ENCODE data around the gene ALG3.

Gene ALG3

DNA sequence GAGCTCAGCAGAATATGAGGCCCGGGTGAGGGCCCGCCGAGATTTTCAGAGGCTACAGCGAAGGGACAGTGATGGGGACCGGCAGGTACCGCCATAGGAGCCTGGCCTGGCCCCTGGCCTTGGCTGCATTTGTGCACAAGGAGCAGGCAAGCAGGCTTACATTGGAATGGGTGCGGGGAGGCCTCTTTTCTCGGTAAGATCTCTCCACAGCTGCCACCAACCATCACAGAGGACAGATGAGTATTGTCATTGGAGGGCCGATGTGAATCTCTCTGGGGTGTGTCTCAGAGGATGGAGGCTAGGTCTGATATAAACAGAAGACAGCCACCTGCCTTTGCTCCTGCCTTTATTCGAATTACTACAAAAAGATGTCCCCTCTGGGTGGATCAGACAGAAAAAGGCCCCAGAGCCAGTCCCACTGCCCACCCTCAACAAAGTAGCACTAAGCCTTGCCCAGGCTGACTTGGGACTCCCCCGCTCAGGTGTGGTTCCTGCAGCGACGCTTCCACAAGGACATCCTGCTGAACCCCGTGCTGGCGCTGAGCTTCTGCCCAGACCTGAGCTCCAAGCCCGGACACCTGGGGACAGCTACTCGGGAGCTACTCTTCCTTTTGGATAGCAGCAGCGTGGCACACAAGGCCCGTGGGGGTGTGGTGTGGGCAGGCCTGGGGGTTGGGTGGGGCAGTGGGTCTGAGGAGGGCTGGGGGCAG, 13.9 kb downstream of the ALG3 start:
- DNase-seq: no peak

DNA sequence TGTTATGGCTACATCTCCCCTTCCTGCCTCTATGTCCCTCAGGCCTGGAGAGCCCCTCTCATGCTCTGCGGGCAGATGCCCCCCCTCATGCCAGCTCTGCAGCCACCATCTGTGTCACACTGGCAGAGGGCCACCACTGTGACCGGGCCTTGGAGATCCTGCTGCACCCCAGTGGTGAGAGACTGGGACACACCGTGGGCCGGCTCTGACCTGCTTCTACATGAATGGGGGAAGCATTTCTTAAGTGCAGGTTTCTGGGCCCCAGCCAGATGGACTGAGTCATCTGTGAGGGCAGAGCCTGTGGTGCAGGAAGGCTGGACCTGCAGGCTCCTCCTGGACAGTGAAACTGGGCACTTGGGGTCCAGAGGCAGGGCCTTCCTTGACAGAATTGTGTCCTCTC, 14.5 kb downstream of the ALG3 start:
- no peak for DNase-seq

DNA sequence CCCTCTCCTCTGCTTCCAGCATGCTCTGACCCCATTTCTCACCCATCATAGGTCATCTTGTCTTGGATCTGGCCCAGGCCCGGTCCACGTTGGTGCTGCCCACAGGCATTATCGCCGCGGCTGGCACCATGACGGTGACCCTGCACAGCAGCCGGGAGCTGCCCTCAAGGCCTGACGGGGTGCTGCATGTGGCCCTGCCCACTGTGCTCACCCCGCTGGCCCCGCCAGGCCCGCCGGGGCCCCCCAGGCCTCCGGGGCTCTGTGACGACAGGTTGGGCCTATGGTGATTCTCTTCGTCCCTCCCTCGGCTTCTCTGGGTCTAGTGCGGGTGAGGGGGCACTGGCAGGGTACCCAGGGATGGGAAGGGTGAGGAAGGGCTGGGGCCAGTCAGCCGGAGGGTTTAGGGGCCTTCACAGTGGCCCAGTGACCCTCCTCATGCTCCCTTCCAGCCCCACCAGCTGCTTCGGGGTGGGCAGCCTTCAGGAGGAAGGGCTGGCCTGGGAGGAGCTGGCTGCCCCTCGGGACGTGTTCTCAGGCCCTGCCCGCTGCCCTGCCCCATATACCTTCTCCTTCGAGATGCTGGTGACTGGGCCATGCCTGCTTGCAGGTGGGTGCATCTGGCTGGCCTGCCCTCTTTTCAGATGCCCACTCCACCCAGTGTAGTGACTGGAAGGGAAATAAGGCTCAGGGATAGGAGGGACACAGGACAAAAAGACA, 15.5 kb downstream of the ALG3 start:
- DNase-seq: no peak

DNA sequence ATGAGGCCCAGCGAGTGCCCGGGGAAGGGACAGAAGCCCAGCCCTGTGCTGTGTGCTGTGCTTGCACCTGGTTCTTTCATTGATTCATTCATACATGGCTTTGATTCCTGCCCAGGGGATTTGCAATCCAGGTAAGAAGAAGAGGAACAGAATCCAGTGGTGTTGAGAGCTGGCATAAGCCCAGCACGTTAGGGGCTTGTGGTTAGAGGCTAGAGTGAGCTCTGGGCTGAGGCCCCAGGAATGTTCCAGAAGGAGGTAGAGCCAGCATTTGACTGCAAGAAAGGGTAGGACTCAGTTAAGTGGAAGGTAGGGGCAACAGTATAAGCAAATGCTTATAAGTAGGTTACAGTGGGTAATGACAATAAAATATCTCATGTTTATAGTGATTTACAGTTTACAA, 17.1 kb downstream of the ALG3 start:
- no peak for DNase-seq

DNA sequence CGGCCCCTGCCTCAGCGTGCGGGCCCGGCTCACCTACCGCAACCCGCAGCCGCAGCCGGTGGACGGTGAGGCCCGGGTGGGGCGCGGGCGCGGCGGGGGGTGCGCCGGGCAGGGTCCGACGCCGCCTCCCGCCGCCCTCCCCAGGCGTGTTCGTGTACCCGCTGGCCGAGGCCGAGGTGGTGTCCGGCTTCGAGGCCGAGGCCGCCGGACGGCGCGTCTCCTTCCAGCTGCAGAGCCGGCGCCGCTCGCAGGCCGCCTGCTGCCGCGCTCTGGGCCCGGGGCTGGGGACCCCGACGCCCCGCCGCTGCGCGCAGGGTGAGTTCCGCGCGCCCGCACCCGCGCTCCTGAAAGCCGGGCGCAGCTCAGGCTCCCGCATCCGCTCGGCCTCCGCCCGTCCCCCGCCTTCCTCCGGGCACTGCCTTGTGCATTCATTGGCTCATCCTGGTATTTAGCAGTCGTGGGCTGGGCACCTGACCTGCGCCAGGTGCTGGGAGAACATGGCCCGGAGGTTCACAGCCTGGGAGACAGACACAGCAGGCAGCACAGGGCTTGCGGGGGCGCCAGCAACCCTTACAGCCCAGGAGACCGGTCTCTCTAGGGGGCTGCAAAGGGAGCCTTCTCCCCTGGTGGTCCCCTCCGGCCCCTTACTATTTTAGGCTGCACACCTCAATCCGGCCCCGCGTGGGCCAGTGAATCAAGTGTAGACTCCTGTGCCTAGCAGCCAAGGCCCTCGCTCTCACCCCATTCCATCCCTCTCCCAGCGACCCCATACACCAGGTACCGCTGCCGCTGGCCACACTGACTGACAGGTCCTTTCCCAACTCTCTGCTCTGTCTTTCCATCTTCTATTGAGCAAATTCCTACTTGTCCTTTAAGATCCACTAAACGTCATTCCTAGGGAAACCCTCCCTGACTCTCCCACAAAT, 17.9 kb downstream of the ALG3 start:
- DNase-seq: no peak

DNA sequence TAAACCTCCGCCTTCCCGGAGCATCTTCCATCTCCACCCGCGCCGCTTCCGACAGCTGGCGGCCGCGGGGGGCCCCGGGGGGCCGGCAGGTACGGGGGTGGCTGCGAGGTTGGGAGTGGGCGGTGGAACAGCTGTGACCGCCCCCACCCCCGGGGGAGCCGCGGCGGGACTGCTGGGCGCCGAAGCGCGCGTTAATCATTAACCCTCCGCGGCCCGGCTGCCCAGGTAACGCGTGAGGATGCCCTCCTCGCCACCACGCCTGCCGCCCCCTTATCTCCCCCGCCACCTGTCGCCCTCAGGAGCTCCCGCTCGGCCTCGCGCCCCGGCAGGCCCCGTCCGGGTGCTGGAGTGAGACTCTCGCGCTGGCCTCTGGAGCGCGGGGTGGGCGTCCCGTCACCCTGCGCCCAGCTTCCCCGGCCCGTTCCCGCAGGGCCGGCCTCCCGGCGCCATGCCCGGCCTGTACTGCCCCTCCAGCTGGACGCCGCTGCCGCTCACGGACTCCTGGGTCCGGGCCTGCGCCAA, 18.6 kb downstream of the ALG3 start:
- no peak for DNase-seq

DNA sequence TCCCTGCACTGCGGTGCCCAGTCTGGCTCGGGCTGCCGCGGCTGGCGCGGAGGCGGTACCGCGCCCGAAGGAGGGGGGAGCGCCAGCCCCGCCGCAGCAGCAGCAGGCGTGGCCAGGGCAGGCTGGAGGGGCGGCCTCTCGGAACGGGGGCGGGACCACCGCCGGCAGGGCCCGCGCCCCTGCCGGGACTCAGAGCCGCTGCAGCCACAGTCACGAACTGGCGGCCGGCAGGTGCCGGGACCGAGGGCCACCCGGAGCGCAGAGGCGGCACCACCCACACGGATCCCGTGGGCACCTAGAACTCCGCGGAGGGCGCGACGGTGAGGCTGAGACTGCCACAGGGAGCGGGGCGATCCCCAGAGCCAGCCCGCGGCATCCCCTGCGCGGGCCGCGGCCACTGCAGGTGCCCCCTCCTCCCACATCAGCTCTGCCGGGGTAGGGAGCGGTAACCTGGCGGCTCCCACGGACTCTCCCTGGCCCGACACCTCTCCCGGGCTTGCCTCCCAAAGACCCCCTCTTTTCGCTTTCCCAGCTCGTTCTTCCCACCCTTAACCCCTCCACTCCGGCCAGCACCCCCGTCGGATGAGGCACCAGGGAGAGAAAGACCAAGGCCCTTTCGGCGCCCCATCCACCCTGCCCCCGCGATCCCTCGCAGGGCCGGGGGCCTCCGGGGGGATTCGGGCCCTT, 19.2 kb downstream of the ALG3 start, which contains the start of gene VWA5B2:
TSS of gene VWA5B2 (plus strand) at position 192 of the 687 bp plus-strand sequence. CDS start 944 bp downstream, outside the sequence.
- peak; percentile 81 for DNase-seq

DNA sequence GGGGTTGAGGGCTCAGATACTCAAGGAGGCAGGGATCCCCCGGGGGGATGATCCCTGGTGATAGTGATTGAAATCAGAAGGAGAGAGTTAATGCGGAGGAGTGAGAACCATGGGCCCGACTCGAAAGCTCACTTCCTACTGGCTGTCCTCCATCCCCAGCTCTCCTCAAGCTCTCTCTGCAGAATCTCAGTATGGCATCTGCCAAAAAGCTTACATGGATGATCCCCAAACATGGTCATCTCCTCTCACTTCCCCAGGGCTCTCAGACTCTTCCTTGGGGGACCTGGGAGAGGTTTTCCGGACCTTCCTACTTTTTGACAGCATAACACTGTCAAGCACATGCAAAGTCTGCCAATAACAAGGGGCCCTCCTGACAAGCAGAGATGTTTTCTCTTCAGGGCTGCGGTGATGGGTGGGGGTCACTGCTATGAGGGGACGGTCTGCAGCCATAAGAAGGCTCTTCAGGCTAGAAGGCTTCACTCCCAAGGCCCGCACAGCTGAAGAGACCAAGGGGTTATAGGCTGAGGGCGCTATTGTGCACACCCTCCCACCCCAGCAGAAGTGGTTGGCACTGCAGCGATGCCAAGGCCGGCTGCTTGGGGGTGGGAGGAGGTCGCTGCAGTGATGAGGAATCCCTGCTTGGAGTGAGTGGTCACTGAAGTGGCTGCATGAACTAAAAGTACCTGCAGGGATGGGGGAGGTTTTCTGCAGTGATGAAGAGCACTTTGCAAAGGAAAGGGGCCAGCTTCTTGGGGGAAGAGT, 20.2 kb downstream of the ALG3 start:
- DNase-seq: no peak

DNA sequence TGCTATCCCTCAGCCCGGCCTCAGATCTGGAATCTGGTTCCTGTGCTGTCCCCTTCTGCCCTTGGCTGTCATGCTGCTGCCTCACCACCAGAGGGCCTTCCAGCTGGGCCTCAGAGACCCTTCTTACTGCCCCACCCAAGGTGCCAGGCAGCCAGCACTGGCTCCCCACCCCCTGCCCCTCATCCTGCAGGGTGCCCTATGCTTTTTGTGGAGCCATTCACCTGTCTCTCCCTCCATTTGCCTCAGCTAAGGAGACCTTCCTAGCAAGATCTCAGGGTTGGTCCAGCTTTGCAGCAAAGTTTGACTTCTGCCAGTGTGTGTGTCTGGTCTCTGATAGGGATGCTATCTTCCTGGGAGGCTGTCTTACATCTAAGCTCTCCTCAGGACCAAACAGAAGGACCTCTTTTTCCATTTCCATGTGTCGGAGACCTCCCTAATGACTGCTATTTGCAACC, 21.3 kb downstream of the ALG3 start:
- DNase-seq: peak; percentile 63

DNA sequence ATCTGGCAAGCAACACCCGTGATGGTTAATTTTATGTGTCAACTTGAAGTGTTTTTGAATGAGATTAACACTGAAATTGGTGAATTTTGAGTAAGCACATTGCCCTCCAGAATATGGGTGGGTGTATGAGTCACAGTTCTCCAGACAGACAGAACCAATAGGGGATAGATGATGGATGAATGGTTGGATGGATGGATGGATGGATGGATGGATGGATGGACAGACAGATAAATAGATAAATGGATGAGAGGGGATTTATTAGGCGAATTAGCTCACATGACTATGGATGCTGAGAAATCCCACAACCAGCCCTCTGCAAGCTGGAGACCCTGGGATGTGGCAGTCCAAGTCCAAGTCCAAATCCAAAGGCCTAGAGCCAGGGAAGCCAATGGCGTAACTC, 24.8 kb downstream of the ALG3 start:
- DNase-seq: no peak

DNA sequence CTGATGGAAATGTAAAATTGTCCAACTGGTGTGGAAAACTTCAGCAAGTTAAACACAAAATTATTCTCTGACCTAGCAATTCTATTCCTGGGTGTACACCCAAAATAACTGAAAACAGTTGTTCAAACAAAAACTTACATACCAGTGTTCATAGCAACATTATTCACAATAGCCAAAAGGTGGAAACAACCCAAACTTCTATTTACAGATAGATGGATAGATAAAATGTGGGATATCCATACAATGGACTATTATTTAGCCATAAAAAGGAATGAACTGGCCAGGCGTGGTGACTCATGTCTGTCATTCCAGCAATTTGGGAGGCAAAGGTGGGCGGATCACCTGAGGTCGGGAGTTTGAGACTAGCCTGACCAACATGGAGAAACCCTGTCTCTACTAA, 26.2 kb downstream of the ALG3 start:
- DNase-seq: no peak

DNA sequence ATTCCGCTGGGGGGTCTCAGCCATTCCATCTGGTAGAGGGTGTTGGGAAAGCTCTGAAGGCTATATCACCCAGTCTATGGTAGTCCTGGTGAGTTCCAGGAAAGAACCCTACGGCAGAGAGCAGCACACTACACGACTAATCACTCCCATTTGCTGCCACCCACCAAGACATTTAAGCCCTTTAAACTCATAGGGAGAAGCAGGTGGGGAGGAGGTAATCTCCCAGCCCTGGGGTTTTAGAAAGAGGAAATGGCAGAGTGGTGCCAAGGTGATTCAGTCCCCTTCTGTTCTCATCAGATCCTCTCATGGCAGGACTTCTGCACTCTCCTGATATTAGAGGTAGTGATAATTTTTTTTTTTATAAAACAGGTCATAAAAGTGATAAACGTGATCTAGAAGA, 29.9 kb downstream of the ALG3 start:
- no peak for DNase-seq

DNA sequence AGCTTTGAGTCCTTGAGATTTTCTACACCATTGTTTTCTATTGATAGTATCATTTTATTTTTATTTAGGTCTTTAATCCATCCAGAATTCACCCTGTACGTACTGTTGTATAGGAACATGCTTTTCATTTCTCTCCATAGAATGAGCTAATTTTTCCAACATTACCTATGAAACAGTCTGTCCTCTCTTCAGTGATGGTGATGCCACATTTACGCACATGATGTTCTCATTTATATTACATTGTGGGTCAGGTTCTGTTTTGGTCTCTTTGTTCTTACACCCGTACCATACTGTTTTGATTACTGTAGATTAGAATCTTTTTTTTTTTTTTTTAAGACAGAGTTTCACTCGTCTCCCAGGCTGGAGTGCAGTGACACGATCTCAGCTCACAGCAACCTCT, 37.0 kb downstream of the ALG3 start:
- DNase-seq: no peak

DNA sequence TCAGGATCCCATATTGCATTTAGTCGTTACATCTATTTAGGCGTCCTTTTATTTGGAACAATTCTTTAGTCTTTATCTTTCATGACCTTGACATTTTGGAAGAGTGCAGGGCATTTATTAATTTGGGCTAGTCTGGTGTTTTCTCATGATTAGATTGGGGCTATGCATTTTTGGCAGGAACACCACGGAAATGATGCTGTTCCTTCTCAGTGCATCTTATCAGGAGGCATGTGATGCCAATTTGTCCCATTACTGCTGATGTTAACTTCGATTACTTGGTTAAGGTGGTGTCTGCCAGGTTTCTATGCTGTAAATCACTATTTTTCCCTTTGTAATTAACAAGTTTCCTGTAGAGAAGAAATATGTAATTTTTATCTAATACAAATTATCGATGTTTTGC, 37.5 kb downstream of the ALG3 start:
- no peak for DNase-seq

DNA sequence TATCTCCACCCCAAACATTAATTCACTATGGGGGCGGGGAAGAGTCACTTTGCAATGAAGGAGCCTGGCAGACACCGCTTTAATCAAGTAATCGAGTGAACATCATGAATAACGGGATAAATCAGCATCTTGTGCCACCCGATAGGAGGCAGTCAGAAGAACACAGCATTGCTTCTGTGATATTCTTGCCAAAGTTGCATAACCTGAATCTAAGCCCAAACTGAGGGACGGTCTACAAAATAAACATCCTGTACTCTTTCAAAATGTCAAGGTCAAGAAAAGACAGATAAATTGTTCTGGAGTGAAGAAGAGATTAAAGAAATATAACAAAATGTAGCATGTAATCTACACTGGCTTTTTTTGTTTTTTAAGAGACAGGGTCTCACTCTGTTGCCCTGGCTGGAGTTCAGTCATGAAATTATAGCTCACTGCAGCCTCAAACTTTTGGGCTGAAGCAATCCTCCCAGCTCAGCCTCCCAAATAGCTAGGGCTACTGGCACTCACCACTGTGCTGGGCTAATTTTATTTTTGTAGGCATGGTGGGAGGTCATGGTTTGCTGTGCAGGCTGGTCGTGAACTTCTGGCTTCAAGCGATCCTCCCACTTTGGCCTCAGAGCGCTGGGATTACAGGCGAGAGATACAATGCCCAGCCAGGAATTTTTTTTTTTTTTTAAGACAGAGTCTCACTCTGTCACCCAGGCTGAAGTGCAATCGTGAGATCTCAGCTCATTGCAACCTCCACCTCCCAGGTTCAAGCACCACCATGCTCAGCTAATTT, 39.4 kb downstream of the ALG3 start:
- DNase-seq: no peak

DNA sequence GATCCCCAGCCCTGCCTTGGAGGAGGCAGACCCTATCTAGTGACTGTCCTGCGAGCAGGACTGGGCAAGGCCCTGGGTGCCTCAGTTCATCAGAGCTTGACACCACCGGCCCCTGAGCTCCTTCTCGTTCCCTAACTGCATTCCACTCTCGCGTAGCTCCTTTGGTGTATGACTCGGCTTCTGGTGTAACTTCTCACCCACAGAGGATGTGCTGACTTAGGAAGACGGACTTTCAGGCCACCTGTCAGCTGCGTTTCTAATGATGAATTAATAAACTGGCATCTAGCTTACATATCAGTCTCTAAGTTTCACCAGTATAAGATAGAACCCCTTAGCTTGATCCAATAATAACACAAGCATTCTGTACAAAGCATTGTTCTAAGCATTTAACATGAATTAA, 45.2 kb downstream of the ALG3 start:
- DNase-seq: no peak

DNA sequence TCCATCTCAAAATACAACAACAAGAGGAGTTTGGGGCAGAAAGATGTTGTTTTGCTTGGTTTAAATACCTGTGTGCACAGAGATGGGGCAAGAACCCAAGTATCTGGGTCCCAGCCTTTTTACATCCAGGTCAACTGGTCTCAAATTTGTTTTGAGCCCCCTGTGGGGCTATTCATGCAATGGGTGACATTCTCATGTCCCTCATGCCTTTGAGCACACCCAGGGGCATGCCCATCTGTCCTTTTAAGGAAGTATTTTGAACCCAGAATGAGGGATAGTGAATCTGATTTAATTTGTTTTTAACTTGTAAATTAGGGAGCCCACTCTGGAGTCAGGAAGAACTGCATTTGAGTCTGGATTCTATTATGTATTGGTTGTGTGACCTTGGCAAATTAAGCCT, 47.9 kb downstream of the ALG3 start:
- DNase-seq: no peak

DNA sequence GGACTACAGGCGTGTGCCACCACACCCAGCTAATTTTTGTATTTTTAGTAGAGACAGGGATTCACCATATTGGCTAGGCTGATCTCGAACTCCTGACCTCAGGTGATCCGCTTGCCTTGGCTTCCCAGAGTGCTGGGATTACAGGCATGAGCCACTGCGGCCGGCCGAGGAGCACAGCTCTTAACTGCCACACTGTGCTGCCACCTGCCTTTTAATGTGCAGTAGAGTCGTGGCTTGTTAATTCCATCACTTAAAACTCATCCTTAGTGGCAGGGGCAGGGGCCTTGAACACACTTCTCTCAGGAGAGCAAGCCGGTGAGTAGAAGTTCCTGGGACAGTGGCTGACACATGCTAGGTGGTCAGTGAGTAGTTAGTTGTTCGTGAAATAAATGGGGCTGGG, 50.3 kb downstream of the ALG3 start:
- no peak for DNase-seq

DNA sequence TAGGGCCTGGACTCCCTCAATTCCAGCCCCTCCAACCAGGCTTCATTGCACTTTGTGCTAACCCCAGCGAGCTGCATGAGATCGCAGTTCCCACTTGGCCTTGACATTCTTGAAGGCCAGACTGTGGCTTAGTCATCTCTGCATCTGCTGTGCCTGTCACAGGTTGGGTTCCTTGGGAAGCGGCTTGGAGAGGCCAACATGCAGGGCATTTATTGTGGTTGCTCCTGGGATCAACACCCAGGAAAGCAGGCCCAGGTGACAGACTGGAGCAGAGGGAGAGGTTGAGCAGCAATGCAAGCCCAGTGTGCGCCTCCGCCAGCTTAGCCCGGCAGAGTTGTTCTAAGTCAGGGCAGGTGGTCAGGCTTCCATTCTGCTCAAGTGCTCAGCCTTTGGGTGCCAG, 52.2 kb downstream of the ALG3 start:
- DNase-seq: no peak

DNA sequence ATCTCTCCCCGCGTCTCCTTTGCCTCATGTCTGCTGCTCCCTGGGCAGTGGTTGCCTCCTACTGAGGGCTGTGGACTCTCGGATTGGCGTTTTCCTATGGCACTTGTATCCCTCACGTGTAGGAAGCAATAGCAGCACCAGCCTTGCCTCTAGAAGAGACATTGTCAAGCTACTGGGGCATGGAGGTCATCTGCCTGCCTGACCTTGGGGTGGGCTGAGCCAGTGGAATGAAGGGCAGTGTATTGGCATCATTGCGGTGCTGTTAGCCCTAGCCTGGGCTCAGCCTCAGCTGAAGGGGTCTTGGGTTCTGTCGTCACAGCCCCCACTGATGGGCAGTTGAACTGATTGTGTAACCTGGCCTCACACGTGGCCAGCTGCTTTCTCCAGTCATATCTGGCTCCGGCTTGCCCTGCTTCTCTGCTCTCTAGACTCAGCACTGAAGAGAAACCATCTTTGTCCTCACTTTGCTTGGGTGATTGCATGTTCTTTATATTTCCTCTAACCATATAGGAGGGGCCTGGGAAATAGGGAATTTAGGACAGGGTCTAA, 54.7 kb downstream of the ALG3 start:
- no peak for DNase-seq

DNA sequence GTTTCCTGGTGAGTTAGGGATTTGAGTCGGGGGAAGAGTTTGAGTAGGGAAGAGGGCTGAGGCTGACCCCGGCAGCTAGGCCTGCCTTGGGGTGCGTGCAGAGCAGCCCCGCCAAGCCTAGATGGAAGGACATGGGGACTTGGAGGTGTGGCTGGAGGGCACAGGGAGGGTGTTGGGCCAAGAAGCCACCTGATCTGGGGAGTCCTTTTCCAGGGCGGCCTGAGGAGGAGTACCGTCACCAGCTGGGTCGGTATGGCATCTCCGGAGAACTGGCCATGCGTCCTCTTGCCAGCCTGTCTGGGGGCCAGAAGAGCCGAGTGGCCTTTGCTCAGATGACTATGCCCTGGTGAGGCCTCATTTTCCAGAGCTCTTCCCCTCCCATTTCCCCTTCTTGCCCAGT, 55.9 kb downstream of the ALG3 start:
- no peak for DNase-seq

Measured in CD4-positive, alpha-beta T cell treated with Interleukin-21 for 1 hour (primary cell).